Kidney (tissue), 14 donors: ENCODE data around the gene MRPL16. TPM values are rescaled to one million over a fixed set of nuclear protein-coding genes. Genes with fewer than 3 reads are reported as not detected.
A peak's percentile ranks its signal among the peaks of the same experiment; 100 is the strongest.

Experiments
- DNase-seq, 5 donors: peaks; one replicate each; pipeline ENCODE4 v3.0.0-alpha.2; 2013 to 2020
- FAIRE-seq: peaks from 2 replicates; lab custom pipeline; 2012; peaks lifted over from hg19 to GRCh38; lab: Jason Lieb, UNC
- H3K27ac ChIP-seq, 2 donors: one replicate each; pipeline ENCODE4 v1.7.0; 2013; ENCODE audit warnings: low read depth in 2 of 2, low read length in 2 of 2, inconsistent platforms in 1 of 2
- H3K27me3 ChIP-seq: one replicate; pipeline ENCODE4 v1.7.1; 2013; ENCODE audit warnings: low read length, inconsistent platforms; ENCODE audit not compliant: control insufficient read depth, insufficient read depth
- H3K36me3 ChIP-seq, 3 donors: one replicate each; pipeline versions ENCODE4 v1.7.0 to v1.7.1; 2013; ENCODE audit warnings: low read length in 3 of 3, control low read depth in 1 of 3, inconsistent platforms in 1 of 3; ENCODE audit not compliant: insufficient read depth in 3 of 3, control insufficient read depth in 2 of 3
- H3K4me1 ChIP-seq, 3 donors: one replicate each; pipeline versions ENCODE4 v1.7.0 to v1.7.1; 2013; ENCODE audit warnings: low read length in 3 of 3, inconsistent platforms in 1 of 3, low read depth in 1 of 3; ENCODE audit not compliant: control insufficient read depth in 2 of 3, insufficient read depth in 2 of 3
- H3K4me3 ChIP-seq, 3 donors: one replicate each; pipeline versions ENCODE4 v1.7.0 to v1.8.1; 2013; ENCODE audit warnings: low read length in 3 of 3, control low read depth in 1 of 3, inconsistent platforms in 1 of 3
- H3K9ac ChIP-seq, 3 donors: one replicate each; pipeline versions ENCODE4 v1.7.0 to v1.7.1; 2013; ENCODE audit warnings: low read length in 3 of 3, control low read depth in 1 of 3, inconsistent platforms in 1 of 3
- H3K9me3 ChIP-seq, 3 donors: one replicate each; pipeline versions ENCODE4 v1.7.0 to v1.7.1; 2013; ENCODE audit warnings: low read length in 3 of 3, control low read depth in 1 of 3, inconsistent platforms in 1 of 3; ENCODE audit not compliant: control insufficient read depth in 2 of 3, insufficient read depth in 1 of 3
- intact Hi-C: fragments of 100-400 bp; cut with DNase I; formaldehyde crosslinking; loops from one replicate; pipeline ENCODE4 v1.11.1; 2022
- polyA plus RNA-seq: library from polyadenylated mRNA; stranded (reverse); fragments of 350-450 nt; fragmentation: Illumina TruSeq; extraction: RNeasy Lipid Tissue Mini Kit (QIAGEN cat#74804); gene quantifications from one replicate; pipeline ENCODE4 v1.2.3, GENCODE V29; 2014; ENCODE audit warnings: low read depth, low replicate concordance; ENCODE audit not compliant: insufficient read depth
- total RNA-seq: library from RNA; stranded (reverse); fragmentation: NEBNext Ultra II Directional; extraction: Animal tissue kit (Norgen Biotek cat#: 25700); gene quantifications from one replicate; pipeline ENCODE4 v1.2.1, GENCODE V29; 2021
- TF ChIP-seq, protein P1 (sequence below): IDR thresholded peaks from 3 replicates; pipeline ENCODE4 v1.5.1; 2012; ENCODE audit warnings: mild to moderate bottlenecking, moderate library complexity, borderline replicate concordance; ENCODE audit not compliant: insufficient read depth; ENCODE audit errors: extremely low read depth
- donor health status: control.
- donor health status: control.
- donor health status: control.
- donor health status: control.
- donor health status: control.
- donor health status: DM: yes; HTN: yes; CAD: no.
- donor health status: Normal renal cell carcinoma (clear cell type).

Gene MRPL16
- total and polyA plus RNA-seq, 2 donors from 2014 or later: 38.0 to 109 TPM

DNA sequence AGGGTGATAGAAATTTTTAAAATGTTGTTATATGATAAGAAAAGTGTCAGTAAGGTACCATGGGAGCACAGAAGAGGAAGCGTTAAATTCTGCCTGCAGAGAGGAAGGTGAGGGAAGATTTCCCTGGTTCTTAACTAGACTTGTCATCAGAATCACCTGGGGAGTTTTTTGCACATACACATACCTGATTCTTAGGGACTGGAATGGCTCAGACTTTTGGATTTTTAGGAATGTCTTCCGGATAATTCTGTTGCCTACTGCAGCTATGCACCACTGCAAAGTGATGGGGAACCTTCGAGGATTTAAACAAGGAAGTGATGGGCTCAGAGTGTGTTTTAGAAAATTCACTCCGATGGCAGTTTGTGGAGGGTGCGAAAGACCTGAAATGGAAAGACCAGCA, 33.5 kb downstream of the MRPL16 start:
- H3K4me3 ChIP-seq: peak overlapping the region in 1 of 3 donors; percentile 14
- peaks cover 0 to 15% (median 2%) of the 10 kb centered on the region in 3 donors for H3K36me3 ChIP-seq
- TF ChIP-seq, protein P1, sequence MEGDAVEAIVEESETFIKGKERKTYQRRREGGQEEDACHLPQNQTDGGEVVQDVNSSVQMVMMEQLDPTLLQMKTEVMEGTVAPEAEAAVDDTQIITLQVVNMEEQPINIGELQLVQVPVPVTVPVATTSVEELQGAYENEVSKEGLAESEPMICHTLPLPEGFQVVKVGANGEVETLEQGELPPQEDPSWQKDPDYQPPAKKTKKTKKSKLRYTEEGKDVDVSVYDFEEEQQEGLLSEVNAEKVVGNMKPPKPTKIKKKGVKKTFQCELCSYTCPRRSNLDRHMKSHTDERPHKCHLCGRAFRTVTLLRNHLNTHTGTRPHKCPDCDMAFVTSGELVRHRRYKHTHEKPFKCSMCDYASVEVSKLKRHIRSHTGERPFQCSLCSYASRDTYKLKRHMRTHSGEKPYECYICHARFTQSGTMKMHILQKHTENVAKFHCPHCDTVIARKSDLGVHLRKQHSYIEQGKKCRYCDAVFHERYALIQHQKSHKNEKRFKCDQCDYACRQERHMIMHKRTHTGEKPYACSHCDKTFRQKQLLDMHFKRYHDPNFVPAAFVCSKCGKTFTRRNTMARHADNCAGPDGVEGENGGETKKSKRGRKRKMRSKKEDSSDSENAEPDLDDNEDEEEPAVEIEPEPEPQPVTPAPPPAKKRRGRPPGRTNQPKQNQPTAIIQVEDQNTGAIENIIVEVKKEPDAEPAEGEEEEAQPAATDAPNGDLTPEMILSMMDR: no peak
- no peaks in the 10 kb centered on the region for H3K9me3 ChIP-seq
- DNase-seq (no peak), FAIRE-seq (no peak)
- intact Hi-C loops: no loop called here
- no peak overlapping the region for H3K9ac ChIP-seq
- H3K27ac ChIP-seq: peak overlapping the region in 1 of 2 donors; percentile 61
- peaks cover 0 to 19% (median 5%) of the 10 kb centered on the region in 3 donors for H3K4me1 ChIP-seq
- H3K27me3 ChIP-seq: no peaks in the 10 kb centered on the region

DNA sequence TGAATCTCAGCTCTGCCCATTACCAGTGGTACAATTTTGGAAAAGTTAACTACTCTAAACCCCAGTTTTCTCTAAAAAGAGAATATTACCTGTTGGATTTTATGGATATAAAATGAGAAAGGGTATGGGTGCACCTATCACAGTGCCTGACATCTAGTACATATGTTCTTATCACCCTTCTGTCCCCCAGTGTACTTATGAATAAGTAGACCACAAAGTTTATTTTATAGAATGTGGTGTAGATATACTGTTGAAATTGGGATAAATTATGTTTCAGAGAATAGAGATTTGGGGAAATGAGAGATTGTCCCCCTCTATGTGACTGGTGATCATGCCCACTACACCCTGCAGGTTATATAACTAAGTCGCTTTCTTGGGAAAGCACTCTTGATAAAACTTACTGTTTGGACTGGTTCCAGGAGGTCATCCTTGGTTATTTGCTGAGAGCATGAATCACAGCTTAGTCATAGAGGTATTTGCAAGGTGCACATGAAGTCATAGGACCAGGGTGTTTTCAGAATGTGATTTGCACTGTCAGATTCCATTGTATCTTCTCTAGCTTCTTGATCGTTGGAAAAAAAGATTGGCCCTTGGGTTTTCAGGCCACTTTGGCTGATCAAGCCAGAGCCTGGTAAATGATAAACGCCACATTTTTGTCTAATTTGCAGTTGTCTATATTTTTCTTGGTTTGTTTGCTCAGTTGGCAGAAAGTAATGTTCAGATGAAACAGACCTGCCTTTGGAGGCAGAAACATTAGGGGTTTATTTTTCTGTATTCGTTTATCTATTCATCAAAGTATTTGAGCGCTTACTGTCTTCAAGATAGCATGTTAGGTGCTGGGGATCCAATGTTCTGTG, 34.1 kb downstream of the MRPL16 start:
- intact Hi-C loops: no loop called here
- H3K4me1 ChIP-seq: peaks cover 0 to 23% (median 11%) of the 10 kb centered on the region in 3 donors
- H3K4me3 ChIP-seq: peak overlapping the region in 1 of 3 donors; percentile 14
- no peak overlapping the region for H3K9ac ChIP-seq
- no peaks in the 10 kb centered on the region for H3K9me3 ChIP-seq
- H3K27me3 ChIP-seq: no peaks in the 10 kb centered on the region
- DNase-seq: no peak
- H3K36me3 ChIP-seq: peaks cover 0 to 15% (median 2%) of the 10 kb centered on the region in 3 donors
- peak overlapping the region in 1 of 2 donors; percentile 61 for H3K27ac ChIP-seq
- FAIRE-seq: no peak
- TF ChIP-seq, protein P1: no peak

DNA sequence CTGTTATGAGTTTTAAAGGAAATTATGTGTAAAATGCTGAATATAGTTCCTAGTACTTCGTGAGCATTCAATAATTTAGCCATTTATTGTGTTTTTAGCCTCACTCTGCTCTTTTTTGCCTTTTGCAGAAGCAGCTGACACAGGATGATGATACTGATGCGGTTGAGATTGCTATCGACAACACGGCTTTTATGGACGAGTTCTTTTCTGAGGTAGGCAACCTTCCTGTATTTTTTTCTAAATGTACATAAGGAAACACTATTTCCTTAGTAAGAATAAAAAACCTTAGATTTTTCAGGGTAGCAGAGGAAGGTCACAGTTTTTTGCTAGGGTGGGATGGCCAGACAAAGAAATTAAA, 37.5 kb downstream of the MRPL16 start:
- no peak overlapping the region for H3K27ac ChIP-seq
- peaks cover 0 to 27% (median 24%) of the 10 kb centered on the region in 3 donors for H3K4me1 ChIP-seq
- peaks cover 0 to 15% (median 2%) of the 10 kb centered on the region in 3 donors for H3K36me3 ChIP-seq
- H3K27me3 ChIP-seq: no peaks in the 10 kb centered on the region
- no peak for DNase-seq
- no peaks in the 10 kb centered on the region for H3K9me3 ChIP-seq
- no peak for FAIRE-seq
- TF ChIP-seq, protein P1: no peak
- H3K4me3 ChIP-seq: no peak overlapping the region
- H3K9ac ChIP-seq: no peak overlapping the region
- intact Hi-C loops: no loop called here
